Fibroblast of mammary gland (primary cell): ENCODE results near the gene HIGD1B.

ENCODE experiments used
- DNase-seq: peaks from one replicate; pipeline ENCODE4 v3.0.0-alpha.2; 2010; ENCODE audit warnings: low read depth
- H3K4me3 ChIP-seq: 2 replicates; pipeline ENCODE4 v1.5.1; 2011; ENCODE audit warnings: low read depth, mild to moderate bottlenecking, low read length, moderate library complexity; ENCODE audit not compliant: control insufficient read depth
- CTCF ChIP-seq: conservative IDR thresholded peaks from 2 replicates; pipeline ENCODE4 v1.5.1; 2011; ENCODE audit warnings: low read depth, low read length, inconsistent platforms; ENCODE audit not compliant: control insufficient read depth, insufficient read depth

The HIGD1B gene

GRCh38 chr17:44829523-44830358 lies 17.9 kb upstream of the HIGD1B start, which contains the start of gene GJC1:
GJC1 (minus strand) TSS chr17:44830287; CDS start chr17:44805817, 24,470 bp downstream.
- no peak for TF ChIP-seq CTCF
- peak within 1 kb of the TSS; percentile 90 for H3K4me3 ChIP-seq
- DNase-seq: no peak

GRCh38 chr17:44830359-44831288 lies 17.1 kb upstream of the HIGD1B start:
- DNase-seq: no peak
- H3K4me3 ChIP-seq: peak overlapping the region; percentile 90
- TF ChIP-seq CTCF: no peak

- no peak for TF ChIP-seq CTCF
- no peak for DNase-seq
- H3K4me3 ChIP-seq: no peak overlapping the region
These were observed 16.3 kb upstream of the HIGD1B start for GRCh38 chr17:44831371-44831770.

- no peak for TF ChIP-seq CTCF
- no peak for DNase-seq
- H3K4me3 ChIP-seq: no peak overlapping the region
These were observed 14.9 kb upstream of the HIGD1B start for GRCh38 chr17:44832805-44833204.

GRCh38 chr17:44837196-44837595 lies 10.5 kb upstream of the HIGD1B start:
- TF ChIP-seq CTCF: no peak
- H3K4me3 ChIP-seq: no peak overlapping the region
- no peak for DNase-seq

GRCh38 chr17:44840274-44840673 lies 7.4 kb upstream of the HIGD1B start:
- TF ChIP-seq CTCF: no peak
- H3K4me3 ChIP-seq: no peak overlapping the region
- DNase-seq: no peak
